ENCODE data around the gene C19orf25.
"Not testable (repeated sequence)": the region's sequence is repeated elsewhere in the genome, so short reads cannot be mapped to it uniquely, and the experiment has no call there.

The C19orf25 gene

GRCh38 chr19:1512671-1513498, 33.9 kb upstream of the C19orf25 start, which contains the start of gene ADAMTSL5:
Gene ADAMTSL5 (minus strand): TSS chr19:1513019. CDS start chr19:1510943, 2,076 bp downstream.
- peak; percentile 66 for DNase-seq (ENCODE audit: low read depth)

- no peak for DNase-seq (ENCODE audit: low read depth)
Measured at GRCh38 chr19:1511318-1512317, 32.6 kb upstream of the C19orf25 start.

- no peak for DNase-seq (ENCODE audit: low read depth)
Measured at GRCh38 chr19:1510807-1511206, 31.8 kb upstream of the C19orf25 start.

- DNase-seq (ENCODE audit: low read depth), result no peak
Measured at GRCh38 chr19:1510442-1510806, 31.4 kb upstream of the C19orf25 start.

- no peak for DNase-seq (ENCODE audit: low read depth)
Measured at GRCh38 chr19:1509602-1510441, 30.8 kb upstream of the C19orf25 start.

GRCh38 chr19:1508507-1508856, 29.5 kb upstream of the C19orf25 start:
- no peak for DNase-seq (ENCODE audit: low read depth)

GRCh38 chr19:1507763-1508506, 28.9 kb upstream of the C19orf25 start:
- DNase-seq (ENCODE audit: low read depth), result peak; percentile 82

- no peak for DNase-seq (ENCODE audit: low read depth)
Measured at GRCh38 chr19:1507192-1507660, 28.2 kb upstream of the C19orf25 start.

GRCh38 chr19:1505991-1506881, 27.2 kb upstream of the C19orf25 start:
- DNase-seq (ENCODE audit: low read depth), result no peak

- no peak for DNase-seq (ENCODE audit: low read depth)
Measured at GRCh38 chr19:1505012-1505411, 26.0 kb upstream of the C19orf25 start.

GRCh38 chr19:1503925-1504773, 25.1 kb upstream of the C19orf25 start:
- no peak for DNase-seq (ENCODE audit: low read depth)

GRCh38 chr19:1503089-1503924, 24.3 kb upstream of the C19orf25 start:
- DNase-seq (ENCODE audit: low read depth), result peak; percentile 61

- no peak for DNase-seq (ENCODE audit: low read depth)
Measured at GRCh38 chr19:1502433-1503088, 23.5 kb upstream of the C19orf25 start.

GRCh38 chr19:1501200-1501595, 22.2 kb upstream of the C19orf25 start:
- no peak for DNase-seq (ENCODE audit: low read depth)

- DNase-seq (ENCODE audit: low read depth), result not testable (repeated sequence)
Measured at GRCh38 chr19:1499231-1499630, 20.2 kb upstream of the C19orf25 start.

GRCh38 chr19:1497578-1498235, 18.7 kb upstream of the C19orf25 start:
- no peak for DNase-seq (ENCODE audit: low read depth)
